GM19372 (cell line): Measurements from ENCODE around the gene GINM1.
A peak's percentile ranks its signal among the peaks of the same experiment; 100 is the strongest.

ENCODE experiments used
- ATAC-seq: cut with Tn5 transposase; IDR thresholded peaks from one replicate; pipeline ENCODE4 v1.9.1; 2021; ENCODE audit warnings: mild to moderate bottlenecking, low read depth, moderate library complexity; ENCODE audit not compliant: unreplicated experiment

GINM1 gene, protein sequence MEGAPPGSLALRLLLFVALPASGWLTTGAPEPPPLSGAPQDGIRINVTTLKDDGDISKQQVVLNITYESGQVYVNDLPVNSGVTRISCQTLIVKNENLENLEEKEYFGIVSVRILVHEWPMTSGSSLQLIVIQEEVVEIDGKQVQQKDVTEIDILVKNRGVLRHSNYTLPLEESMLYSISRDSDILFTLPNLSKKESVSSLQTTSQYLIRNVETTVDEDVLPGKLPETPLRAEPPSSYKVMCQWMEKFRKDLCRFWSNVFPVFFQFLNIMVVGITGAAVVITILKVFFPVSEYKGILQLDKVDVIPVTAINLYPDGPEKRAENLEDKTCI

DNA sequence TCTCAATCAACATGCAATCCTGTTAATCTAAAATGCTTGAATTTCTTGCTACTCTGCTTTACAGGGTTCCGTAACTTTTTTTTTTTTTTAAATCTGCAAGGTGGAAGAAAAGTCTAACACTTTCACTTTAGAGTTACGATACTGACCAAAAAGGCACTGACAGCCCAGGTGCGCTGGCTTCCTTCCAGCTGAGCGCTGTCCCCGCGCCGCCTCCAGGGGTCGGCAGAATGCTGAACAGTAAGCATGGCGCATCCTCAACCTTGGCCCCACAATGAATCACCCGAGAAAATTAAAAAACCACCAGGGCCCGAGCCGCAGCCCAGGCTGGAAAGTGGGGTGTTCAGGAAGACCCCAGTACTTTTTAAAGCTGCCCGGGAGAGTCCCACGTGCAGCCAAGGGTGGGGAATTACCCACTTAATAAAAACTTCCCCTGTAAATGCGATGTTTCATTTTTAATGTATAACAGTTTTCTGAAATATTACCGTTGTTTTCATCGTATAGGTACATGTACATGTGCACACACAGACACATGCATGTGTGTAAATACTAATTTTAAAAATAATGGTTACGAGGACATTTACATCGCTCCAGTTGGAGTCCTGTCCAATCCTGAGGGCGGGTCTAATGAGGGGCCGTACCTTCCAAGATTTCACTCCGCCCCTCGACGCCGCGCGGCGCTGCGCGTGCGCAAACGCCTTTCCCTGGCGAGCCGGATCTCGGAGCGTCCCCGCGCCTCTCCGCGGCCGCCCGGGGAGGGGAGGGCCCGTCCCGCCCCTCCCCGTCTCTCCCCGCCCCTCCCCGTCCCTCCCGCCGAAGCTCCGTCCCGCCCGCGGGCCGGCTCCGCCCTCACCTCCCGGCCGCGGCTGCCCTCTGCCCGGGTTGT, at the start of gene GINM1:
Gene GINM1, plus strand, starts transcription at position 849 of the 883 bp plus-strand sequence. CDS start 40 bp downstream, outside the sequence.
- ATAC-seq = peak; percentile 81

DNA sequence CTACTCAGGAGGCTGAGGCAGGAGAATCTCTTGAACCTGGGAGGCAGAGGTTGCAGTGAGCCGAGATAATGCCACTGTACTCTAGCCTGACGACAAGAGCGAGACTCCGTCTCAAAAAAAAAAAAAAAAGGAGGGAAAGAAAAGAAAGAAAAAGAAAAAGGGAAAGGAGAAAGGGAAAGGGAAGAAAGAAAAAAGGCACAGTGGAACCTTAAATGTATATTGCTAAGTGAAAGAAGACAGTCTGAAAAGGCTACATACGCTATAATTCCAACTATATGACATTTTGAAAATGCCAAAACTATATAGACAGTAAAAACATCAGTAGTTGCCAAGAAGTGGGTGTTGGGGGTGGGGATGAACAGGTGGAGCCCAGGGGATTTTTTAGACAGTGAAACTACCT, 36.5 kb upstream of the GINM1 start:
- ATAC-seq = no peak

DNA sequence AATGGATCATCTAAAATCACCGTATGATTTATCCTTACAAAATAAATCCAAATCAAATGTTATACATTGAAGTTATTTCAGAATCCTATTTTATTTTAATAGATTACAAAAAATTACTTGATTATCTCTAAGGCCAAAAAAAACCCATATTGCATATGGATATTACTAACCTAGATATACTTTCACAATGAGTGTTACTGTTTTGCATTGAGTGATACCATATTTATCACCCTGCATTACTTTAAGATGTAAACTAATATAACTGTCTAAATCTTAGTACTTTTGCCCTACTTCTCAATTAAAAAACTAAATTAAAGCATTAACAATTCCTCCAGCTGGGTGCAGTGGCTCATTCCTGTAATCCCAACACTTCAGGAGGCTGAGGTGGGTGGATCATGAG, 31.4 kb upstream of the GINM1 start:
- no peak for ATAC-seq

DNA sequence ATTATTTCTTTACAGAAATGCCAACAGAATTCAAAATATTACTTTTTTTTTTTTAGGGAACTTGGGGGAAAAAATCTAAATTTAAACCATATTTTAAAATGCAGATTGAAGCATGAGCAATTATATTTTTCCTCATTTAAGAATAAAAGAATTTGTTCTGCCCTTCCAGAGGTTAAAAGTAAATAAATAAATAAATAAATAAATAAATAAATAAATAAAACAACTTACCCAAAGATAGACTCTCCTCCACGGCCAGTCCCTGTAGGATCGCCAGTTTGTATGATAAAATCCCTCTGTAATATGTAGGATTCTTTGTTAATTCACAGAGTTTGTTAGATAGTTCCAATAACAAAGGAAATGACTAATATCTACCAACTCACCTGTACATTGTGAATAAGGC, 25.0 kb upstream of the GINM1 start:
- no peak for ATAC-seq

DNA sequence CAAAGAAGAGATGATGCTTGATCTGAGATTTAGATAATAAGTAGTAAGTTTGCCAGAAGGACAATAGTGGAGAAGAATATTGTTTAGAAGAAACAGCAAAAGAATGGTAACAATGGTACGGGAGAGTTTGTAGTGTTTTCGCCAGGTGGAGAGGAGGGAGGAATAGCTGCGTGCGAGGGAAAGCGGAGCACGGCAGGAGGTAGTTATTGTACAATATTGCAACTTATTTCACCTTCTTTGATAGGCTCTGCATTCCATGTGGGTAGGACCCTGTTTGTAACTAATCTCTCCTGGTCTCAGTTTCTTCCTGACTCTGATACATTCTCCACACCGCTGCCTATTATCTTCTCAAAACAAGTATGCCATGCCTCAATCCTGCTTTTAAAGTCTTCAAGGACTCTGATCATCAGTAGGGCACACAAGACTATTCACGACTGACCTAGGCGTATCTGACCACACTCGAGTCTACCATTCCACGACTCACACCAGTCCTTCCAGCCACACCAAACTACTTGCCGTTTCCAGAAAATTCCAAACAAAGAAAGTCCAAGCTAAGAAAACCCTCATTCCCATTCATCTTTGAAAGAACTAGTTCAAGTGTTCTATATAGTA, 21.4 kb upstream of the GINM1 start:
- ATAC-seq = no peak

DNA sequence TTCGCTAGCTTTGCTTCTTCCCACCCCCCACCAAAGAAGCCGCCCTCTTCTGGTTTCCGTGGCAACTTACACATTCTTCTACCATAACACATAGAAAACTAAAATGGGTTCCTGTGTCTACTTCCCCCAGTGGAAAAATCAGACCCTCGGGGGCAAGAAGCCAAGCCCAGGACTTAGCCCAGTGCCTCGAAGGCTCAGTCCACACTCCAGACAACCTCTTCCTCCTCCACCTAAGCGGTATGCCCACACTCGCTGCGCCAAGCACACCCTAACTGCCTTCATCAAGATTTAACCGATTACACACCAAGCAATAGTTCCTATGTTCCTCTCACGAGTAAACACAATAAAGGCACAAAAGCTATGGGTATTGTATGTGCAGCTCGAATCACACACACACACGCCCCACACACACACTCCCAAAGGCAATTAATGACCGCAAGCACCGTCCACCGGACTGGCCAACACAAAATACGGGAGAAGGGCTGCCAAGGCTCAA, 20.9 kb upstream of the GINM1 start:
- no peak for ATAC-seq

DNA sequence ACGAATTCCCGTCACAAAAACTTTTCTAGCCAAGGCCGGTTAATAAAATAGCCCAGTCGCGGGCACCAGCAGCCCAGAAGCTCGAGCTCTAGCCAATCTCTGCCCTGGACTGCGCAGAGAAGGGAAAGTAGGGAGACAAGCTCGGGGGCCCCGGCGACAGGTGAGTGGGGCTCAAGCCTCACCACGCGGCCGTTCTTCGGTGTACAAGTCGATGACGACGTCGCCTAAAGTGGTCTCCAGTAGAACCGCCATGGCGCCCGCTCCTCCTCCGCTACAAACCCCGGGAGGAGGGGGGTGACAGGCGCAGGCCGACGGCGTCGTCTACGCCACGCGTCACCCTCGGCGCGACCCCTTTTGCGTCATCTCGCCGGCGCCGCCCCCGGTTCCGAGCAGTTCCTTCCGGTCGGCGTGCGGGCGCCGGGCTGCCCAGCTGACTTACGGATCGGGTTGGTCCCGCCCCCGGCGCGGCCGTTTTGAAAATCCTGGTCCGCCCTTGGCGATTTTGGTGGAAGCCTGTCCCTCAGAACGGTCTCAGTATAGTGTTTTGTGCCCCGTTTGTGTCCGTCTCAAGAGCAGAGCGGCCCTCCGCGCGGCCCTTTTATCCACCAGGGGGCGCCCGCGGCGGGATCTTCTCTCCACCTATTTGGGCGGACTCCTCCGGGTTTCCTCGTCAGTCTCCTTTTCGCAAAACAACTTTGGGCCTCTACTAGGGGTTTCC, 20.3 kb upstream of the GINM1 start, which contains the start of gene PPIL4:
Gene PPIL4, minus strand, starts transcription at position 290 of the 718 bp plus-strand sequence. Its CDS starts 38 bp downstream, at position 252.
- ATAC-seq = peak; percentile 94

DNA sequence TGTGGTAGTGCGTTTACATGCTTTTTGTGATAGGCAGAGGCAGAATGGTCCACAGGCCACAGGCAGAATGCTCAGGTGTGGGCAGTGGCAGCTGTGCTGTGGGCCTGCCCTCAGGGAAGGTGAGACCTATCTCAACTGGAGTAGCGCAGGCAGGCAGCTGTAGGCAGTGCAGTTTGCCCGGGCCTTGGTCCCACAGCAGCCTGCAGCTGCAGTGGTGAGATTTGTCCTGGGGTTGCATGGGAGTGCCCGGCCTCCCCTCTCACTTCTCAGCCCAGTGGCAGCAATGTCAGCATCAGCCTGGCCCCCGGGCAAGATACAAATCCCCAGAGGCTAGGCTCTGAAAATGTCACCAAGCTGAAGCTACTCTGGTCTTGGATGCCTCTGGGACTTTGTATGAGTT, 14.3 kb upstream of the GINM1 start:
- ATAC-seq = no peak

DNA sequence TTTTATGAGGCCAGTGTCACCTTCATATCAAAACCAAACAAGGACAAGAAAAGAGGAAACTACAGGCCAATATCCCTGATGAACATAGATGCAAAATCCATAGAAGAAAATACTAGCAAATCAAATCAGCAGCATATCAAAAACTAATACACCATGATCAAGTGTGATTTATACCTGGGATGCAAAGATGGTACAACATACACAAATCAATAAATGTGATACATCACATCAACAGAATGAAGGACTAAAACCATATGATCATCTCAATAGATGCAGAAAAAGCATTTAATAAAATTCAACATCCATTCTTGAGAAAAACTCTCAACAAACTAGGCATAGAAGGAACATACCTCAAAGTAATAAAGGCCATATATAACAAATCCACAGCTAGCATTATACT, 8.1 kb upstream of the GINM1 start:
- ATAC-seq = no peak

DNA sequence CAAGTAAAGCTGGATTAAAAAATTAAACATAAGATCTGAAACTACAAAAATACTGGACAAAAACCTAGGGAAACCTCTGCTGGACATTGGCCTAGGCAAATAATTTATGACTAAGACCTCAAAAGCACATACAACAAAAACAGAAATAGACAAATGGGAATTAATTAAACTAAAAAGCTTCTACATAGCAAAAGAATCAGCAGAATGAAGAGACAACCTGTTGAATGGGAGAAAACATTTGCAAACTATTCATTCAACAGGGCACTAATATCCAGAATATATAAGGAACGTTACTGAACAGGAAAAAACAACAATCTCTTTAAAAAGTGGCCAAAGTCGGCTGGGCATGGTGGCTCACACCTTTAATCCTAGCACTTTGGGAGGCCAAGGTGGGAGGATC, 6.8 kb upstream of the GINM1 start:
- no peak for ATAC-seq

DNA sequence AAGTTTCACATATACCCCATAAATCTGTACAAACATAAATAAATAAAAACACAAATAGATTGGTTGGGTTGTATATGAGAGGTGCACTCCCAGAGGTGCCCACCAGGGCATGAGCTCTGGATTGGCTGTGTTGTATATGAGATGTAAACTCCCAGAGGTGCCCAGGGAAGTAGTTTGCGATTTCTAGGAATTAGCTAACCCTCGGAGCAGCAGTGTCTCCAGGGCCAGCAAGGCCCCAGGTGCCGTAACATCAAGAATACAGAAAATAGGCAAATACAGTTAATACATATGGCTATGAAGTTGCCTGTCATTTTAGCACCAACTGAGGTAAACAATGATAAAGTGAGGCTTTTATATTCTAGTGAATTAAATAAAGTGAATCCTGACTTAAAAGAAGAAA, 5.4 kb upstream of the GINM1 start:
- no peak for ATAC-seq

DNA sequence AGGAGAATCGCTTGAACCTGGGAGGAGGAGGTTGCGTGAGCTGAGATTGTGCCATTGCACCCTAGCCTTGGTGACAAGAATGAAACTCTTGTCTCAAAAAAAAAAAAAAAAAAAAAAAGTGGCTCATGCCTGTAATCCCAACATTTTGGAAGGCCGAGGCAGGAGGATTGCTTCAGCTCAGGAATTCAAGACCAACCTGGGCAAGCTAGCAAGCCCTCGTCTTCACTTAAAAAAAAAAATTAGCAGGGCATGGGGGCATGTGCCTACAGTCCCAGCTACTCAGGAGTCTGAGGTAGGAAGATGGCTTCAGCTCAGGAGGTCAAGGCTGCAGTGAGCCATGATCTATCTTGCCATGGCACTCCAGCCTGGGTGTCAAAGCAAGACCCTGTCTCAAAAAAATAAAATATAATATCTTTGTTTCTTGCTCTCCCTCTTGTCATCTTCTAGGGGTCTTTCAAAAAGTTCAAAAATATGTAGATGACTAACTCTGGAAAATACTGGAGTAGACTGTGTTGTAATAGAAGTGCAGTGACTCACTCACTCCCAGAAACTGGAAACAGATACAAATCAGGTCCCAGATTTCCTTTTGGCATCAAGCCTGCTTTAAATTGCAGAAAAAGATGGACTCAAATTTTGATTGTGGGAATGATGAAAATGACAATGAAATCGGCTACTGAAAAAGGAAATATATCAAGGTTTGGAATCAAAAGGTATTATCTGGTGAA, 2.8 kb upstream of the GINM1 start:
- no peak for ATAC-seq

DNA sequence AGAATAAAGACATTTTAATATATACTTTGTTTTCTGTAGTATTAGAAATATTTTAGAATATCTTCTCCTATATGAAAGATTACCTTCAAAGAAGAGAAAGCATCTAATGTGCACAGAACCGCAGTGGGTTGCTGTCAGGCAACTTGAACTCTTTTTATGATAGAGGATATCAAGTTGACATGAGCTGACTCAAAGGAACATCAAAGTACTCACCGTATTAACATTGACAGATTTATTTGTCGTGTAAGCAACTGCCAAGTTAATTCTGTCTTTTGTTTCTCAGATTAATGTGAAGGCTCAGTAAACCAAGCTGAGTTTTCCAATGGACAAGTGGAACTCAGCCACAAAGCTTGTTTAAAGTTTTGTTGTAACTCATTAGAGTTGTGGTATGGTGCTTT, 2.2 kb upstream of the GINM1 start:
- ATAC-seq = no peak

DNA sequence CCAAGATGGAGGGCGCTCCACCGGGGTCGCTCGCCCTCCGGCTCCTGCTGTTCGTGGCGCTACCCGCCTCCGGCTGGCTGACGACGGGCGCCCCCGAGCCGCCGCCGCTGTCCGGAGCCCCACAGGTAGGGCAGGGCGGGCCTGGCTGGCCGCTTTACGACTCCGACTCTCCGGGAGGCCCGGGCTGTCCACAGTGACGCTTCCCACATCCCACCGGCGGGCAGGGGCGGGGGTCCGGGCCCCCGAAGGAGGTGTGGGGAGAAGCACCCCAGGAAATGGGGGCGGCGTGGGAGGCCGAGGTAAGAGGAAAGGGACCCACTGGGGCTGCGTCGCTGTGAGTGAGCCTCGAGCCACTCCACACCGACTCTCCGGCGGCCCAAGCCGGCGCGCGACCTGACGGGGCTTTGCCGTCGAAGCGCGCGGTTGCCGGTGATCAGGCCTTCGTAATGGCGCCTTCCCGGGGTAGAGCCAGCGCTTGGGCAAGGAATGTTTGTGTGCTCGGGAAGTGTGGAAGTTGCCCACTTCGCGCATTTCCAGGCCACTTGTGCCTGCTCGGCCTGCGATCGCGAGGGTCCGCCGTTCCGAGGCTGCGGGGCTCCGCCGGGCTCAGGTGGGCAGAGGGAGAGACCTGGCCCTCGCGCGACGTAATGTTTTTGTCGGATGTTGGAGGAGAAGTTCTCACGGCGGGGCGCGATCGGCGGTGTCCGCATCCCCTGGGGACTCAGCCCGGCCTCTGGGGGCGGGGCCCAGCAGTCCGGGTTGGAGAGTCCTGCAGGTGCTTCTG, 427 bp downstream of the GINM1 start:
- ATAC-seq = peak; percentile 24

DNA sequence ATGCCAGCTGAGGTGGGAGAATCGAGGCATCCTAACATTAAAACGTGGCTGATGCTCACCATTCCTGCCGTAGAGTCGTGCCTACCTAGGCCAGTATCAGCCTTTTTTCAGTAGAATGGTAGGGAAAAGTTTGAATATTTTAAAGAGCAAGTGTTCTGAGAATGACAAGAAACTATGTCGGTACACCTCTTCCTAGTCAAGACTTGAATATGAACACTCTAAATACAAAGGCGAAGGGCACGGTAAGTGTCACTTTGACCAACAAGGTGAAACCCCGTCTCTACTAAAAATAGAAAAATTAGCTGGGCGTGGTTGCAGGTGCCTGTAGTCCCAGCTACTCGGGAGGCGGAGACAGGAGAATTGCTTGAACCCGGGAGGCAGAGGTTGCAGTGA, 1.0 kb downstream of the GINM1 start:
- no peak for ATAC-seq

DNA sequence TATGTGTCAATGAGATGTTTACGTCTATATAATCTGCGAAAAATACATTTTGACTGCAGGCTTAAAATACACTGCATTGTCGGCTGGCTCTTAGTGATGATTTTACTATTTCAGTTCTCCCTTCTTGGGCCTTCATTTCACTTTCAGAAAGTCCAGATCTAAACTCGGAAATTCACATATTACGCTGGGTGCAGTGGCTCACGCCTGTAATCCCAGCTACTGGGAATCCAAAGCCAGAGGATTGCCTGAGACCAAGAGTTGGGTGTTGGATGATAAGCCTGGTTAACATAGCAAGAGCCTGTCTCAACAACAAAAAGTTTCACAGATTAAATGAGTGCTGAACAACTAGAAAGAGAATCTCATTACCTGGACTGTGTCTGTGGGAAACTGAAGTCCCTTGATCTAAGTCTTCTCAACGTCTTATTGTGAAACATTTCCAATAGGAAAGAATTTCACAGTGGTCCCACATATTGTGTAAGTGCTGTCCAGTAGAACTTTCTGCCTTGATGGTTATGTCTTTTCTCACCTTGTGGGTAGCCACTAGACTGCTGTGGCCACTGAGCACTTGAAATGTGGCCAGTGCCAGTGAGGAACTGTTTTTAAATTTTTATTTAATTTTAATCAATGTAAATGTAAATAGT, 1.9 kb downstream of the GINM1 start:
- no peak for ATAC-seq

DNA sequence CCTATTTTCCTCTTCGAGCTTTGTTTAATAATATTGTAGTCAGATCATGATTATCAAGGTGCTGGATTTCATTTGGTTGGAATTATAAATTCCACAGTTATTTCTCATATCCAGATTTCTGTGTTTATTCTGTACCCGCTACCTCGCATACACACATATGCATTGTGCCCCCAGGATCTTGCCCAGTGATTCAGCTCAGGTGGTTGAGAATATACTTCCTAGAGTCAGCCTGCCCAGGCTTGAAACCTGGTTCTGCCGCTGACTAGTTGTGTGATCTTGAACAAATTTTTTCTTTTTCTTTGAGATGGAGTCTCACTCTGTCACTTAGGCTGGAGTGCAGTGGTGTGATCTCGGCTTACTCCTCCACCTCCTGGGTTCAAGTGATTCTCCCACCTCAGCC, 14.7 kb downstream of the GINM1 start:
- ATAC-seq = no peak

DNA sequence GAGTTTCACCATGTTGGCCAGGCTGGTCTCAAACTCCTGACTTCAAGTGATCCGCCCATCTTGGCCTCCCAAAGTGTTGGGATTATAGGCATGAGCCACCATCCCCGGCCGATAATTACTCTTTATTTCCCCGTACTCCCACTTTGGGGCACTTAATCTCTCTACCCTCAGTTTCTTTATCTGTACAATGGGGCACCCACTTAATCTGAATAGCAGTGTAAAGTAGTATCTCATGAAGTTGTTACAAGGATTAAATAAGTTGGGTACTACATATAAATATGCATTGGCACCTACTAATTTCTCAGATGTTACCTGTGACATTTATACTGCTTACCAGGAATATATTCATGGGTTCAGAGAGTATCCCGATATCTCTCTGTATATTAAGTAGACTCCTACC, 15.2 kb downstream of the GINM1 start:
- ATAC-seq = no peak

DNA sequence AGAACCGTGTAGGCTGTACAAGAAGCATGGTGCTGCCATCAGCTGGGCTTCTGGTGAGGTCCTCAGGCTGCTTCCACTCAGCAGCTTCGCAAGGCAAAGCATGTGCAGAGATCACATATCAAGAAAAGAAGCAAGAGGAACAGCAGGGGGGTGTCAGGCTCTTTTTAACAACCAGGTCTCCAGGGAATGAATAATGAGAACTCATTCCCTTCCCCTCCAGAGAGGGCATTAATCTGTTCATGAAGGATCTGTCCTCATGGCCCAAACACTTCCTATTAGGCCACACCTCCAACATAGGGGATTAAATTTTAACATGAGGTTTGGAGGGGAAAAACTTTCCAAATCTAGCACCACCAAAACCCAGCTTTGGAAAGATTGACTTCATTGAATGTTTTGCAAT, 20.0 kb downstream of the GINM1 start:
- no peak for ATAC-seq
